ENCODE results near the gene PTPRT. TPM values are rescaled to one million over a fixed set of nuclear protein-coding genes. Genes with fewer than 3 reads are reported as not detected.

Gene PTPRT
- total and polyA plus RNA-seq, 2 experiments from 2014 or later = not detected

DNA sequence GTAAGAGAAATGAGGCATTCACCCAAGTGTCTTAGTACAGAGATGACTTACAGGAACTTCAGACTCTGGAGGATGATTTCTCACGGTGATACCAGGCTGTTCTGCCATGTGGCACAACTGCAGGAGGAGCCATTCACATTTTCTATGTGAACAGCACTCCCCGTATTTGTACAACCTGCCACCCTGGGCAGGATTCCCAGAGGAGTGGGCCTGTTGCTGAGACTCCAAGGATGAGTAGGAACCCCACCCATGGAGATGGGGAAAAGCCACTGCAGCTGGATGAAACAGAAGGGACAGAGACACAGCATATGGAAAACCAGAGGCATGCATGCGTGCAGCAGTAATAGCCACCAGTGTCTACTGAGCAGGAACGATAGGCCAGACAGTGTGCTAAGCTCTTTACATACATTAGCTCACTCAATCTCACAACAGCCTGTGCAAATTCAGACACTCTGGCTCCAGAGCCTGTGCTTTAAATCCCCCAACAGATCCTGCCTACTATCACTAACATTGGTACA lies 48.0 kb upstream of the PTPRT start:
- DNase-seq (ENCODE audit: low spot score) (no peak), ATAC-seq (no peak)
- H3K36me3 ChIP-seq (ENCODE audit: insufficient read depth) = no peaks in the 10 kb centered on the region; the same call in 1 of the 2 replicates
- H3K4me1 Mint-ChIP-seq = no peaks in the 10 kb centered on the region
- no peaks in the 10 kb centered on the region for H3K27me3 ChIP-seq (ENCODE audit: insufficient read depth)
- H3K9me2 ChIP-seq (ENCODE audit: insufficient read depth) = no peaks in the 10 kb centered on the region
- H3K4me3 ChIP-seq = no peak overlapping the region
- no peaks in the 10 kb centered on the region for H3K79me2 ChIP-seq (replicated peaks; ENCODE audit: insufficient read depth)
- H3K27ac ChIP-seq (ENCODE audit: low read depth) = no peak overlapping the region
- H3F3A ChIP-seq (replicated peaks; ENCODE audit: low read depth) = no peaks in the 10 kb centered on the region
- peaks cover 99% of the 10 kb centered on the region for H3K9me3 Mint-ChIP-seq
- H3K4me3 Mint-ChIP-seq = no peak overlapping the region
- H2AFZ ChIP-seq = no peak overlapping the region
- H4K20me1 ChIP-seq (replicated peaks; ENCODE audit: insufficient read depth) = no peaks in the 10 kb centered on the region
- no peak overlapping the region for H3K27ac Mint-ChIP-seq
- peaks cover 4% of the 10 kb centered on the region for H3K27me3 Mint-ChIP-seq (ENCODE audit: insufficient read depth, low read depth, poor library complexity)
- H3K4me2 ChIP-seq = no peak overlapping the region
- TF ChIP-seq EZH2 (IDR thresholded peaks at IDR 0.05; ENCODE audit: low read depth, unreplicated experiment) (no peak), STAT1 (IDR thresholded peaks at IDR 0.05; ENCODE audit: unreplicated experiment) (no peak), JUNB (IDR thresholded peaks at IDR 0.05; ENCODE audit: unreplicated experiment) (no peak), EZH2phosphoT487 (IDR thresholded peaks at IDR 0.05; ENCODE audit: unreplicated experiment) (no peak), ZNF114 (CRISPR knock-in tag; IDR thresholded peaks at IDR 0.05) (no peak), REST (IDR thresholded peaks at IDR 0.05; ENCODE audit: unreplicated experiment) (no peak), CREB1 (CRISPR knock-in tag; IDR thresholded peaks at IDR 0.05; ENCODE audit: low read depth) (no peak), POLR2AphosphoS5 (IDR thresholded peaks at IDR 0.05; ENCODE audit: low read depth) (no peak), ZNF331 (CRISPR knock-in tag; IDR thresholded peaks at IDR 0.05; ENCODE audit: low read depth) (no peak), NANOG (IDR thresholded peaks at IDR 0.05; ENCODE audit: borderline replicate concordance) (no peak)
- TF ChIP-seq, protein P1, sequence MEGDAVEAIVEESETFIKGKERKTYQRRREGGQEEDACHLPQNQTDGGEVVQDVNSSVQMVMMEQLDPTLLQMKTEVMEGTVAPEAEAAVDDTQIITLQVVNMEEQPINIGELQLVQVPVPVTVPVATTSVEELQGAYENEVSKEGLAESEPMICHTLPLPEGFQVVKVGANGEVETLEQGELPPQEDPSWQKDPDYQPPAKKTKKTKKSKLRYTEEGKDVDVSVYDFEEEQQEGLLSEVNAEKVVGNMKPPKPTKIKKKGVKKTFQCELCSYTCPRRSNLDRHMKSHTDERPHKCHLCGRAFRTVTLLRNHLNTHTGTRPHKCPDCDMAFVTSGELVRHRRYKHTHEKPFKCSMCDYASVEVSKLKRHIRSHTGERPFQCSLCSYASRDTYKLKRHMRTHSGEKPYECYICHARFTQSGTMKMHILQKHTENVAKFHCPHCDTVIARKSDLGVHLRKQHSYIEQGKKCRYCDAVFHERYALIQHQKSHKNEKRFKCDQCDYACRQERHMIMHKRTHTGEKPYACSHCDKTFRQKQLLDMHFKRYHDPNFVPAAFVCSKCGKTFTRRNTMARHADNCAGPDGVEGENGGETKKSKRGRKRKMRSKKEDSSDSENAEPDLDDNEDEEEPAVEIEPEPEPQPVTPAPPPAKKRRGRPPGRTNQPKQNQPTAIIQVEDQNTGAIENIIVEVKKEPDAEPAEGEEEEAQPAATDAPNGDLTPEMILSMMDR (conservative IDR thresholded peaks at IDR 0.05; ENCODE audit: low read depth in 2 of 2) = no peak
- TF ChIP-seq, protein P2, sequence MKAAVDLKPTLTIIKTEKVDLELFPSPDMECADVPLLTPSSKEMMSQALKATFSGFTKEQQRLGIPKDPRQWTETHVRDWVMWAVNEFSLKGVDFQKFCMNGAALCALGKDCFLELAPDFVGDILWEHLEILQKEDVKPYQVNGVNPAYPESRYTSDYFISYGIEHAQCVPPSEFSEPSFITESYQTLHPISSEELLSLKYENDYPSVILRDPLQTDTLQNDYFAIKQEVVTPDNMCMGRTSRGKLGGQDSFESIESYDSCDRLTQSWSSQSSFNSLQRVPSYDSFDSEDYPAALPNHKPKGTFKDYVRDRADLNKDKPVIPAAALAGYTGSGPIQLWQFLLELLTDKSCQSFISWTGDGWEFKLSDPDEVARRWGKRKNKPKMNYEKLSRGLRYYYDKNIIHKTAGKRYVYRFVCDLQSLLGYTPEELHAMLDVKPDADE (IDR thresholded peaks at IDR 0.05) = no peak
- TF ChIP-seq, protein P3, sequence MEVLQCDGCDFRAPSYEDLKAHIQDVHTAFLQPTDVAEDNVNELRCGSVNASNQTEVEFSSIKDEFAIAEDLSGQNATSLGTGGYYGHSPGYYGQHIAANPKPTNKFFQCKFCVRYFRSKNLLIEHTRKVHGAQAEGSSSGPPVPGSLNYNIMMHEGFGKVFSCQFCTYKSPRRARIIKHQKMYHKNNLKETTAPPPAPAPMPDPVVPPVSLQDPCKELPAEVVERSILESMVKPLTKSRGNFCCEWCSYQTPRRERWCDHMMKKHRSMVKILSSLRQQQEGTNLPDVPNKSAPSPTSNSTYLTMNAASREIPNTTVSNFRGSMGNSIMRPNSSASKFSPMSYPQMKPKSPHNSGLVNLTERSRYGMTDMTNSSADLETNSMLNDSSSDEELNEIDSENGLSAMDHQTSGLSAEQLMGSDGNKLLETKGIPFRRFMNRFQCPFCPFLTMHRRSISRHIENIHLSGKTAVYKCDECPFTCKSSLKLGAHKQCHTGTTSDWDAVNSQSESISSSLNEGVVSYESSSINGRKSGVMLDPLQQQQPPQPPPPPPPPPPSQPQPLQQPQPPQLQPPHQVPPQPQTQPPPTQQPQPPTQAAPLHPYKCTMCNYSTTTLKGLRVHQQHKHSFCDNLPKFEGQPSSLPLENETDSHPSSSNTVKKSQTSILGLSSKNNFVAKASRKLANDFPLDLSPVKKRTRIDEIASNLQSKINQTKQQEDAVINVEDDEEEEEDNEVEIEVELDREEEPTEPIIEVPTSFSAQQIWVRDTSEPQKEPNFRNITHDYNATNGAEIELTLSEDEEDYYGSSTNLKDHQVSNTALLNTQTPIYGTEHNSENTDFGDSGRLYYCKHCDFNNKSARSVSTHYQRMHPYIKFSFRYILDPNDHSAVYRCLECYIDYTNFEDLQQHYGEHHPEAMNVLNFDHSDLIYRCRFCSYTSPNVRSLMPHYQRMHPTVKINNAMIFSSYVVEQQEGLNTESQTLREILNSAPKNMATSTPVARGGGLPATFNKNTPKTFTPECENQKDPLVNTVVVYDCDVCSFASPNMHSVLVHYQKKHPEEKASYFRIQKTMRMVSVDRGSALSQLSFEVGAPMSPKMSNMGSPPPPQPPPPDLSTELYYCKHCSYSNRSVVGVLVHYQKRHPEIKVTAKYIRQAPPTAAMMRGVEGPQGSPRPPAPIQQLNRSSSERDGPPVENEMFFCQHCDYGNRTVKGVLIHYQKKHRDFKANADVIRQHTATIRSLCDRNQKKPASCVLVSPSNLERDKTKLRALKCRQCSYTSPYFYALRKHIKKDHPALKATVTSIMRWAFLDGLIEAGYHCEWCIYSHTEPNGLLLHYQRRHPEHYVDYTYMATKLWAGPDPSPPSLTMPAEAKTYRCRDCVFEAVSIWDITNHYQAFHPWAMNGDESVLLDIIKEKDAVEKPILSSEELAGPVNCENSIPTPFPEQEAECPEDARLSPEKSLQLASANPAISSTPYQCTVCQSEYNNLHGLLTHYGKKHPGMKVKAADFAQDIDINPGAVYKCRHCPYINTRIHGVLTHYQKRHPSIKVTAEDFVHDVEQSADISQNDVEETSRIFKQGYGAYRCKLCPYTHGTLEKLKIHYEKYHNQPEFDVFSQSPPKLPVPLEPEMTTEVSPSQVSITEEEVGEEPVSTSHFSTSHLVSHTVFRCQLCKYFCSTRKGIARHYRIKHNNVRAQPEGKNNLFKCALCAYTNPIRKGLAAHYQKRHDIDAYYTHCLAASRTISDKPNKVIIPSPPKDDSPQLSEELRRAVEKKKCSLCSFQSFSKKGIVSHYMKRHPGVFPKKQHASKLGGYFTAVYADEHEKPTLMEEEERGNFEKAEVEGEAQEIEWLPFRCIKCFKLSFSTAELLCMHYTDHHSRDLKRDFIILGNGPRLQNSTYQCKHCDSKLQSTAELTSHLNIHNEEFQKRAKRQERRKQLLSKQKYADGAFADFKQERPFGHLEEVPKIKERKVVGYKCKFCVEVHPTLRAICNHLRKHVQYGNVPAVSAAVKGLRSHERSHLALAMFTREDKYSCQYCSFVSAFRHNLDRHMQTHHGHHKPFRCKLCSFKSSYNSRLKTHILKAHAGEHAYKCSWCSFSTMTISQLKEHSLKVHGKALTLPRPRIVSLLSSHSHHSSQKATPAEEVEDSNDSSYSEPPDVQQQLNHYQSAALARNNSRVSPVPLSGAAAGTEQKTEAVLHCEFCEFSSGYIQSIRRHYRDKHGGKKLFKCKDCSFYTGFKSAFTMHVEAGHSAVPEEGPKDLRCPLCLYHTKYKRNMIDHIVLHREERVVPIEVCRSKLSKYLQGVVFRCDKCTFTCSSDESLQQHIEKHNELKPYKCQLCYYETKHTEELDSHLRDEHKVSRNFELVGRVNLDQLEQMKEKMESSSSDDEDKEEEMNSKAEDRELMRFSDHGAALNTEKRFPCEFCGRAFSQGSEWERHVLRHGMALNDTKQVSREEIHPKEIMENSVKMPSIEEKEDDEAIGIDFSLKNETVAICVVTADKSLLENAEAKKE (CRISPR knock-in tag; IDR thresholded peaks at IDR 0.05) = no peak
- H3K36me3 Mint-ChIP-seq (ENCODE audit: low read depth) = peaks cover 27% of the 10 kb centered on the region
- H3K4me1 ChIP-seq (ENCODE audit: insufficient read depth) = no peaks in the 10 kb centered on the region
